ENCODE measurements around the gene TMEM39B.

The TMEM39B gene

GRCh38 chr1:32035119-32035518 is 37.6 kb upstream of the TMEM39B start:
- H3K79me2 ChIP-seq (ENCODE audit: insufficient read depth, low read length) = peaks cover 26% of the 10 kb centered on the region
- no peak for TF ChIP-seq EZH2 (IDR thresholded peaks at IDR 0.05; ENCODE audit: borderline replicate concordance, low read length)
- TF ChIP-seq CTCF (IDR thresholded peaks at IDR 0.05; ENCODE audit: low read length) = no peak

GRCh38 chr1:32040711-32041110 is 32.0 kb upstream of the TMEM39B start:
- Histone ChIP-seq H3K9me3 (ENCODE audit: low read length) (no peaks in the 10 kb centered on the region), H4K20me1 (ENCODE audit: insufficient read depth, low read length) (no peaks in the 10 kb centered on the region), H3K27me3 (ENCODE audit: insufficient read depth, low read length) (no peaks in the 10 kb centered on the region), H3F3A (ENCODE audit: insufficient read depth, low read length) (no peaks in the 10 kb centered on the region), H3K9ac (ENCODE audit: low read length) (no peak overlapping the region), H3K79me2 (ENCODE audit: insufficient read depth, low read length) (no peaks in the 10 kb centered on the region), H3K4me1 (ENCODE audit: insufficient read depth, low read length, severe bottlenecking) (no peaks in the 10 kb centered on the region), H3K4me3 (ENCODE audit: low read depth, low read length, poor library complexity, severe bottlenecking) (no peak overlapping the region), H3K36me3 (ENCODE audit: insufficient read depth, low read length) (peaks cover 55% of the 10 kb centered on the region), H3K9me2 (ENCODE audit: low read depth, low read length) (no peaks in the 10 kb centered on the region), H3K27ac (ENCODE audit: low read depth, low read length, poor library complexity, severe bottlenecking) (no peak overlapping the region), H2AFZ (ENCODE audit: low read length) (no peak overlapping the region), H3K4me2 (ENCODE audit: low read length) (no peak overlapping the region)
- TF ChIP-seq EZH2 (IDR thresholded peaks at IDR 0.05; ENCODE audit: borderline replicate concordance, low read length) = no peak
- no peak for TF ChIP-seq CTCF (IDR thresholded peaks at IDR 0.05; ENCODE audit: low read length)

More at GRCh38 chr1:32035119-32035518, 37.6 kb upstream of the TMEM39B start:
- H3K27me3 ChIP-seq (ENCODE audit: insufficient read depth, low read length) = no peaks in the 10 kb centered on the region
- H3K27ac ChIP-seq (ENCODE audit: low read depth, low read length, poor library complexity, severe bottlenecking) = no peak overlapping the region
- no peaks in the 10 kb centered on the region for H3K9me3 ChIP-seq (ENCODE audit: low read length)
- H3K9ac ChIP-seq (ENCODE audit: low read length) = no peak overlapping the region
- H4K20me1 ChIP-seq (ENCODE audit: insufficient read depth, low read length) = no peaks in the 10 kb centered on the region
- H3F3A ChIP-seq (ENCODE audit: insufficient read depth, low read length) = no peaks in the 10 kb centered on the region
- H3K36me3 ChIP-seq (ENCODE audit: insufficient read depth, low read length) = peaks cover 97% of the 10 kb centered on the region
- no peaks in the 10 kb centered on the region for H3K4me1 ChIP-seq (ENCODE audit: insufficient read depth, low read length, severe bottlenecking)
- no peak overlapping the region for H3K4me2 ChIP-seq (ENCODE audit: low read length)
- H2AFZ ChIP-seq (ENCODE audit: low read length) = no peak overlapping the region
- H3K9me2 ChIP-seq (ENCODE audit: low read depth, low read length) = no peaks in the 10 kb centered on the region
- H3K4me3 ChIP-seq (ENCODE audit: low read depth, low read length, poor library complexity, severe bottlenecking) = no peak overlapping the region

- Histone ChIP-seq H3K79me2 (ENCODE audit: insufficient read depth, low read length) (no peaks in the 10 kb centered on the region), H3K9me3 (ENCODE audit: low read length) (no peaks in the 10 kb centered on the region), H3K4me2 (ENCODE audit: low read length) (no peak overlapping the region), H4K20me1 (ENCODE audit: insufficient read depth, low read length) (no peaks in the 10 kb centered on the region), H3K9me2 (ENCODE audit: low read depth, low read length) (no peaks in the 10 kb centered on the region), H3K36me3 (ENCODE audit: insufficient read depth, low read length) (peaks cover 52% of the 10 kb centered on the region), H3K27me3 (ENCODE audit: insufficient read depth, low read length) (no peaks in the 10 kb centered on the region), H3K4me1 (ENCODE audit: insufficient read depth, low read length, severe bottlenecking) (no peaks in the 10 kb centered on the region), H2AFZ (ENCODE audit: low read length) (no peak overlapping the region), H3F3A (ENCODE audit: insufficient read depth, low read length) (no peaks in the 10 kb centered on the region), H3K4me3 (ENCODE audit: low read depth, low read length, poor library complexity, severe bottlenecking) (no peak overlapping the region), H3K9ac (ENCODE audit: low read length) (no peak overlapping the region), H3K27ac (ENCODE audit: low read depth, low read length, poor library complexity, severe bottlenecking) (no peak overlapping the region)
- TF ChIP-seq EZH2 (IDR thresholded peaks at IDR 0.05; ENCODE audit: borderline replicate concordance, low read length) = no peak
- TF ChIP-seq CTCF (IDR thresholded peaks at IDR 0.05; ENCODE audit: low read length) = no peak
Measured at GRCh38 chr1:32042330-32042729, 30.4 kb upstream of the TMEM39B start.
